HG02610 (cell line): ENCODE data around the gene CHRNA3.
"Not testable (repeated sequence)": the region's sequence is repeated elsewhere in the genome, so short reads cannot be mapped to it uniquely, and the experiment has no call there.

Experiments
- ATAC-seq: cut with Tn5 transposase; IDR thresholded peaks from one replicate; pipeline ENCODE4 v1.9.1; 2021; ENCODE audit warnings: mild to moderate bottlenecking, moderate library complexity; ENCODE audit not compliant: unreplicated experiment

CHRNA3 gene

DNA sequence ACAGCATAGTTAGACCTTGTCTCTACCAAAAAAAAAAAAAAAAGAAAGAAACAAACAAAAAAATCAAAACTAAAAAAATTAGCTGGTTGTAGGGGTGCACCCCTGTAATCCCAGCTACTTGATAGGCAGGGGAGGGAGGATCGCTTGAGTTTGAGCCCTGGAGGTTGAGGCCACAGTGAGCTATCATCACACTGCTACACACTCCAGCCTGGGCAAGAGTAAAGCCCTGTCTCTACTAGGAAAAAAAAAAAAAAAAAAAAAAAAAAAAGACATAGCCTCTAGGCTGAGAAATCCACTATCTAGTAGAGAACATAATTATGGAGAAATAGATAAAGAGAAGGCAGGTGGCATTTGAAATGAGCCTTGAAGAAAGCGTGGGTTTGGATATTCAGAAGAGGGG is 57.7 kb downstream of the CHRNA3 start:
- ATAC-seq, result no peak

DNA sequence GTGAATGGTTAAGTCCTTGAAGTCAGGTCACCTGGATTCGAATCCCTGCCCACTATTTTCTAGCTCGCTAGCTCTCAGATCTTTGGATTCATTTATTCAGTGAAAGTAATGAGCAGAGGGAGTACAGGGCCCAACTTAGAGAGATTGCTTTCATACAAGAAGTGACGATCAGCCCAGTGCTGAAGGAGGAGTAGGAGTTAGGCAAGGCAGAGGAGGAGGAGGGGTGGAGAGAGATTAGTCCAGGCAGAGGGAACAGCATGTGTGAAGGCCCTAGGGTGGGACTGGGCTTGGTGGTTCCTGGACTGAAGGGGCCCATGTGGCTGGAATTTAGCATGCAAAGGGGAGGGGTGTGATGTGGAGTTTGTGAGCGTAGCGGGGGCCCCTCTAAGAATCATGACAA is 59.3 kb downstream of the CHRNA3 start:
- ATAC-seq, result no peak

DNA sequence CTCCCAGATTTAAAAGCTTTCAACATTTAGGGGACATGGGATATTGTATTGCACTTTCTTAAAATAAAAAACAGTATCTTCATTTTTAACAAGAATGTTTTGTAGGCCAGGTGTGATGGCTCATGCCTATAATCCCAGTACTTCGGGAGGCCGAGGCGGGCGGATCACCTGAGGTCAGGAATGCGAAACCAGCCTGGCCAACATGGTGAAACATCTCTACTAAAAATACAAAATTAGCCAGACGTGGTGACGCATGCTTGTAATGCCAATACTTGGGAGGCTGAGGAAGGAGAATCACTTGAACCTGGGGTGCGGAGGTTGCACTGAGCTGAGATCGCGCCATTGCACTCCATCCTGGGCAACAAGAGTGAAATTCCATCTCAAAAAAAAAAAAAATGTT is 60.6 kb downstream of the CHRNA3 start:
- not testable (repeated sequence) for ATAC-seq

DNA sequence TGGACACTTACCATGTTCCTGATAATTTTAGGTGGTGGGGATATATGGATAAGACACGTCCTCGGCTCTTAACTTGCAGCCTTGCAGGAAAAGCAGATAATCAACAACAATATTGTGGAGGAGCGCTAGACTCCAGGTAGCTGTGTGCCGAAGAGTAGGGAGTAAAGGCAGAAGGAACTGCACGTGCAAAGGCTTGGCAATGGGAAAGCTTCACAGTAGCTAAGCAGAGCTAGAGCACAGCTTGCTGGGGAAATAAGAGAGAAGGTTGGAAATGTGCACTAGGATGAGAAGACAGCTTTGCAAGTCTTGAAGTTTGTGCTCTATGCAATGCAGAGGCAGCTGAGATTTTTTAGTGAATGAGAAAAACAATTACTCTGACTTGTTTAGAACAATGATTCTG is 68.2 kb downstream of the CHRNA3 start:
- no peak for ATAC-seq

DNA sequence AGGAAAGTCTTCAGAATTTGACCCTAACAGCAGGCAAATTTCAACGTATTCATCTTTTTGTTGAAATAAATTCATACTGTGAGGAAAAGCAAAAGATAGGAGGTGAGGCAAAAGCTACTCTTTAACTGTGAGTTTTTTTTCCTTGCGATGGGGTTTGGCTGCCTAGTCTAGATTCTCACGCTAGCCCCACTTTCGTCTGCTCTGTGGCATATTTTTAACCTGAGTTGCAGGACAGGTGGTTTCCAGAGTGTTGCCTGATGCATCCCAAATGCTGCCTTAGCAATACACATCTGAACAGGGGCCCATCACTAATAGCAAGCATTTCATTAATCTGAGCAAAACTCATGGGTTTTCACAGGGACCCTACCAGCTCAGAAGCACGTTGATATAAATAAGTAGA is 68.9 kb downstream of the CHRNA3 start:
- no peak for ATAC-seq

DNA sequence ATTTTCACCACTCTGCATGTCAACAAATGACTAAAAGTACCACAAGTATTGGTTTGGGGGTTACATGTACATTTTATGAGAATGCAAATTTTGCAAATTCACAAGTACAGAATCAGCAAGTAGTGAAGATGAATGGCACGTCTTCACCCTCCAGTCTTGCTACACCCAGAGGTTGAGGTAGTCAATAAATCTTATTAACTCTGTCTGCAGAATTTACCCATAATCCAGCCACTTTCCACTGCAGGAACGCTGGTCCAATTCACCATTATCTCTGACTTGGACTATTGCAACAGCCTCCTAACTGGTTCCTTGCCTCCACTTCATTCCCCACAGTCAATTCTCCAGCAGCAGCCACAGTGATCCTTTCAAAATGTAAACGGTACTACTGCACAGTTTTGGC is 70.0 kb downstream of the CHRNA3 start:
- ATAC-seq, result no peak

DNA sequence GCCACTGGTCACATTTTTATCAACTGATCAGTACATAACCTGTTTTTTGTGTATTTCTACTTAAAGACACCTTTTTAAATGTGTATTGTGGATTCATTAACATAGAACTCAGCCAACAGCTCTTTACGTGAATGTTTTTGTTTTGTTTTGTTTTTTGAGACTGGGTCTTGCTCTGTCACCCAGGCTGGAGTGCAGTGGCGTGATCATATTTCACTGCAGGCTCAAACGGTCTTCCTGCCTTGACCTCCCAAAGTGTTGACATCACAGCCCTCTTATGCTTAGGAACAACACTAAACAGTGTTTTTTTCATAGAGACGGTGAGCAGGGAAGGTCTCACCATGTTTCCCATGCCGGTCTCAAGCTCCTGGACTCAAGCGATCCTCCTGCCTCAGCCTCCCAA is 70.6 kb downstream of the CHRNA3 start:
- ATAC-seq, result no peak
